Cardiac fibroblast (primary cell): ENCODE data around the gene PNPLA4.

Source experiments
- DNase-seq, 2 donors: peaks; one replicate each; pipeline versions ENCODE4 v3.0.0 to v3.0.0-alpha.2; 2010; ENCODE audit warnings: low read depth in 2 of 2
- H3K4me3 ChIP-seq, 2 donors: replicated peaks in 1 of 2; 1 replicate in 1 of 2; 2 replicates in 1 of 2; pipeline ENCODE4 v1.5.1; 2011; ENCODE audit warnings: low read depth in 2 of 2, low read length in 2 of 2, mild to moderate bottlenecking in 2 of 2, moderate library complexity in 1 of 2
- TF ChIP-seq, protein P1 (sequence below): IDR thresholded peaks from one replicate; pipeline ENCODE4 v1.5.1; 2011; ENCODE audit warnings: low read depth, mild to moderate bottlenecking, low read length, inconsistent platforms

Gene PNPLA4, protein sequence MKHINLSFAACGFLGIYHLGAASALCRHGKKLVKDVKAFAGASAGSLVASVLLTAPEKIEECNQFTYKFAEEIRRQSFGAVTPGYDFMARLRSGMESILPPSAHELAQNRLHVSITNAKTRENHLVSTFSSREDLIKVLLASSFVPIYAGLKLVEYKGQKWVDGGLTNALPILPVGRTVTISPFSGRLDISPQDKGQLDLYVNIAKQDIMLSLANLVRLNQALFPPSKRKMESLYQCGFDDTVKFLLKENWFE

DNA sequence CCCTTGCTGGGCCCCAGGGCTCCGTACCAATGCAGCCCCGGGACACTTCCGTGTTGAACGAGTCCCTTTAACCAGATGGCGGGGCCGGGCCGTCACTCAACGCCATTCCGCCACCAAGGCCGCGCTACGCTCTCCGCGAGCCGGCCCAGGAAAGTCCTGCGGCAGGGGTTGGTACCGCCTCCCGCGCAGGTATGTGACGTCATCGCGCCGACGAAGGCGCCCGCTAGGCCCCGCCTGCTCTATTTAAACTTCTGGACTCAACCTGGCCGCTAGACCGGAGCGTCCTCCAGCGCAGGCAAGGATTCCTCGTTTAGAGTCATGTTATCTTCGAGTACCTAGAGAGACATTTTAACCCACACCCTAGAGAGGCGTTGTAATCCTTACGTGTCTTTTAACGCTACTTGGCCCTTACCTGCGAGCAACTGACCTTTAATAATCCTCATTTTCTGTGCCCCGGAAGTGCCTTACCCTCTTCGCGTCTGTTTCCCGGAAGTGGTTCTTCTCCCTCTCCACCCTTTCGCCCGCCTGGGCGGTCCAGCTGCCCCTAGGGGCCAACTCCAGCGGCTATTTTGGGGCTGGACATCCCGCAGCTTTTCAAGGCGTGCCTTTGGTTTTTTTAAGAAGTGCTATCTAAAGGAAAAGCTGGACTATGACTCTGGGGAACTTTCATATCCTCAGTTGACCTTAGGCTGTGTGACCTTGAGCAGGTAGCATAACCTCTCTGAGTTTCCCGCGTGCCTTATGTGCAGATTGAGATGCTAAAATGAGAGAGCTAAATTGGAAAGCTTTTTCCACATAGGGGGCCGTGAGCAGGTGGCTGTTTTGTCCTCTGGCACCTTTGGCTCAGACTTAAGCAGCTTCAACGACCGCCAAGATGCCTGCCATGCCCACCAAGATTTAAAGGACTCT lies at the start of gene PNPLA4:
PNPLA4 (minus strand) TSS at position 155 of the 909 bp plus-strand sequence. CDS start 1,294 bp downstream, outside the sequence.
- TF ChIP-seq, protein P1, sequence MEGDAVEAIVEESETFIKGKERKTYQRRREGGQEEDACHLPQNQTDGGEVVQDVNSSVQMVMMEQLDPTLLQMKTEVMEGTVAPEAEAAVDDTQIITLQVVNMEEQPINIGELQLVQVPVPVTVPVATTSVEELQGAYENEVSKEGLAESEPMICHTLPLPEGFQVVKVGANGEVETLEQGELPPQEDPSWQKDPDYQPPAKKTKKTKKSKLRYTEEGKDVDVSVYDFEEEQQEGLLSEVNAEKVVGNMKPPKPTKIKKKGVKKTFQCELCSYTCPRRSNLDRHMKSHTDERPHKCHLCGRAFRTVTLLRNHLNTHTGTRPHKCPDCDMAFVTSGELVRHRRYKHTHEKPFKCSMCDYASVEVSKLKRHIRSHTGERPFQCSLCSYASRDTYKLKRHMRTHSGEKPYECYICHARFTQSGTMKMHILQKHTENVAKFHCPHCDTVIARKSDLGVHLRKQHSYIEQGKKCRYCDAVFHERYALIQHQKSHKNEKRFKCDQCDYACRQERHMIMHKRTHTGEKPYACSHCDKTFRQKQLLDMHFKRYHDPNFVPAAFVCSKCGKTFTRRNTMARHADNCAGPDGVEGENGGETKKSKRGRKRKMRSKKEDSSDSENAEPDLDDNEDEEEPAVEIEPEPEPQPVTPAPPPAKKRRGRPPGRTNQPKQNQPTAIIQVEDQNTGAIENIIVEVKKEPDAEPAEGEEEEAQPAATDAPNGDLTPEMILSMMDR = no peak
- H3K4me3 ChIP-seq = peak within 1 kb of the TSS; percentile 60 to 65
- peak; percentile 72 to 84 for DNase-seq

DNA sequence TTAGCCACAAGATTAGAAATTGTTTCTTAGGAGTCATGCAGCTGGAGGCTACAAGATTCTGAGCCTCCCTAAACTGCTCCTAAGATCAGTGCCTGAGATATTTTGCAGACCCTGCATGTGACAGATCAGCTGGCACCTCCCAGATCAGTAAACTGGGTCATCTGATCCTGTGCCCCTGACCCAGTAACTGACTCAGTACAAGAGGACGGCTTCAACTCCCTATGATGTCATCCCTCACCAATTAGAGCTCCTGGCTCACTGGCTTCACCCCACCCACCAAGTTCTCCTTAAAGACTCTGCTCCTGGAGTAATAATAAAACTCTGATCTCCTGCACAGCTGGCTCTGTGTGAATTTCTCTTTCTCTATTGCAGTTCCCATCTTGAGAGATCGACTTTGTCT lies 45.4 kb upstream of the PNPLA4 start:
- TF ChIP-seq, protein P1 = no peak
- no peak for DNase-seq
- no peak overlapping the region for H3K4me3 ChIP-seq

DNA sequence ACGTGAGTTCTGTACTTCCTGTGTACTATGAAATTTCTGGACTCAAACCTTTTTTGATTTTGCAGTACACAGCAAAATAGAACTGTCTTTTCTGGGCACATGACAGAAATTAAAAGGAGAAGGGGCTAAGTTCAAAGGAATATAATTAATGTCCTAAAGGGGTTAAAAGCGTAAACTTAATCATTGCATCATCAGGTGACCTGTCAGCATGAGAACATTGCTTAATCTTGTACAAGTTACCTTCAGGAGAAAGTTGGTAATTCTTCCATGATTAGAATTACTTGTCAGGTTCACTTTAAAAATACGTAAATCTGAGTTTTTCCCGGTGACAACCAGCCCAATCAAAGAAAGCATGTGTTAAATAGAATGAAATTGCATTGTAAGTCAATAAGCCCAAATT lies 43.2 kb upstream of the PNPLA4 start:
- DNase-seq = no peak
- H3K4me3 ChIP-seq = no peak overlapping the region
- TF ChIP-seq, protein P1 = no peak

DNA sequence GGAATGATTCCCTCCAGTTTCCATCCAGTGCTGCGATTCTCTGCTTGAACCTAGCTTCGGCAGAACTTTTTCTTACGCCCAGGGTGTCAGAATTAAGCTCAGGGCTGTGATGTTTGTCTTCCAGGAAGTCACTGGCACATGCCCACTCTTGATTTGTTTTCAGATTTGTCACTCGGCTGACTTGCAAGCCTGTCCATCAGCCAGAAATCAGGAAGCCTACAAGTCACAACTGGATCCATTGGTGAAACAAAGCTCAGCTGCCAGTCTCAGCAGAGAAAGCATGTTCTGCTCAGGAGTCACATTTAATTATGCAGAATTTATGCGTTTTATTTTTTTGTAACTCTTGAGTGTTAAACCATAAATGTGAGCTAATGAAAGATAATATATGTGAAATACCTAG lies 38.2 kb upstream of the PNPLA4 start:
- DNase-seq = no peak
- H3K4me3 ChIP-seq = no peak overlapping the region
- TF ChIP-seq, protein P1 = no peak

DNA sequence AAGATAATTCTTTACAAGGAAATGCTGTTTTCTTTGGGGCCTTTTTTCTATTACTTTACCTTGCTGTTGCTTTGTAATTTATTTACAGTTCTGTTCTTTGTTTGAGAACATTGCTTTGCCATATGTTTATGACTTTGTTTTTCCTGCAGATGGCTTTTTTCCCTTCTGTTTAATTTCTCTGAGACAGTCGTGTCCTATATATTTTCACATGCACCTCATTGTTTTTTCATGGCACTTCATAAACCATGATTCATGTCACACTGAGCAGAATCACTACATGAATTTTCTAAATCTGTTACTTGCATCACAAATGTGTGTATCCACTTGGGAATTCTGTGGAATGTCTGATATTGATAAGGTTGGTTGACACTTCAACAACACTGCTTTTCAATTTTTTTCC lies 33.0 kb upstream of the PNPLA4 start:
- TF ChIP-seq, protein P1 = no peak
- DNase-seq = no peak
- no peak overlapping the region for H3K4me3 ChIP-seq

DNA sequence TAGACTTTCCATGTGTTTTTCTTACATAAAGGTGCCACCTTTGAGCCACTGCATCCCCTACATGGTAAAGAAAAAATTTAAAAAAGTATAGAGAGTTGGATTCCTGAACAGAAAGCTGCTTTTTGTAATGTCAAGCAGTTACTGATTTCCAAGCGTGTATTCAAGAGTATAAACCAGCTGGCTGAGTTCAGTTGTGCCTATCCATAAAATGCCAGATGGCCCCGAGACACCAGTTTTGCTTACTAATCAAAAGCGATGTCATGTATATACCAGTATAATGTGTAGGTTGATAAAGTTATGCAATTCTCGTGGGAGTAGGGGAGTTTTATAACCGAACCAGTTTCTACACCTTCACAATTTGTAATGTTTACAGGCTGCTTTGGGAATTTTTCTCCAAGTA lies 26.2 kb upstream of the PNPLA4 start:
- H3K4me3 ChIP-seq = no peak overlapping the region
- DNase-seq = no peak
- TF ChIP-seq, protein P1 = no peak
